Measurements from ENCODE around the gene BMP2.

Gene BMP2

GRCh38 chr20:6730672-6731328 lies 36.7 kb upstream of the BMP2 start:
- H3K4me2 ChIP-seq (ENCODE audit: low read length, poor library complexity, severe bottlenecking) = no peak overlapping the region
- no peaks in the 10 kb centered on the region for H3K9me3 ChIP-seq (ENCODE audit: control insufficient read depth, low read length)
- no peak overlapping the region for H3K4ac ChIP-seq (ENCODE audit: low read depth in 1 of 2, low read length in 2 of 2)
- H2BK15ac ChIP-seq (ENCODE audit: low read depth, poor library complexity, severe bottlenecking) = no peak overlapping the region
- no peak for DNase-seq
- H3K23ac ChIP-seq (ENCODE audit: low read length in 2 of 2) = no peak overlapping the region
- H3K4me1 ChIP-seq (ENCODE audit: control insufficient read depth, insufficient read depth, low read depth, low read length) = no peaks in the 10 kb centered on the region
- H3K14ac ChIP-seq (ENCODE audit: low read length in 2 of 2) = no peak overlapping the region
- no peak overlapping the region for H3K4me3 ChIP-seq (ENCODE audit: insufficient read depth in 1 of 2, low read depth in 1 of 2, low read length in 2 of 2)
- no peak overlapping the region for H2AFZ ChIP-seq (ENCODE audit: low read depth, low read length)
- no peak overlapping the region for H2BK5ac ChIP-seq (ENCODE audit: low read depth, low read length, poor library complexity, severe bottlenecking)
- no peak overlapping the region for H4K91ac ChIP-seq (ENCODE audit: low read length)
- H3K9ac ChIP-seq (ENCODE audit: low read length) = no peak overlapping the region
- H2BK12ac ChIP-seq (ENCODE audit: low read length in 2 of 2) = no peak overlapping the region
- H2BK120ac ChIP-seq (ENCODE audit: low read depth, low read length) = no peak overlapping the region
- whole genome bisulfite sequencing = 89% methylated on average over 7 of the region's 9 CpGs
- H3K36me3 ChIP-seq (ENCODE audit: control insufficient read depth in 1 of 2, insufficient read depth in 2 of 2, low read depth in 1 of 2, low read length in 2 of 2) = no peaks in the 10 kb centered on the region
- no peak overlapping the region for H3K18ac ChIP-seq (ENCODE audit: low read depth in 1 of 2, low read length in 2 of 2)
- peaks cover 4 to 5% of the 10 kb centered on the region in 2 experiments for H3K27me3 ChIP-seq (ENCODE audit: control insufficient read depth in 1 of 2, insufficient read depth in 1 of 2, low read length in 2 of 2)
- no peak overlapping the region for H2AK5ac ChIP-seq (ENCODE audit: low read length, severe bottlenecking)
- H3K27ac ChIP-seq (ENCODE audit: low read length, poor library complexity, severe bottlenecking) = no peak overlapping the region
- H4K8ac ChIP-seq (ENCODE audit: low read length) = no peak overlapping the region
- no peaks in the 10 kb centered on the region for H3K79me1 ChIP-seq (replicated peaks; ENCODE audit: low read length, poor library complexity, severe bottlenecking)

- H3K23ac ChIP-seq (ENCODE audit: low read length in 2 of 2) = no peak overlapping the region
- H3K4ac ChIP-seq (ENCODE audit: low read depth in 1 of 2, low read length in 2 of 2) = no peak overlapping the region
- H2BK120ac ChIP-seq (ENCODE audit: low read depth, low read length) = no peak overlapping the region
- H3K4me2 ChIP-seq (ENCODE audit: low read length, poor library complexity, severe bottlenecking) = no peak overlapping the region
- no peak overlapping the region for H3K14ac ChIP-seq (ENCODE audit: low read length in 2 of 2)
- no peak for DNase-seq
- no peak overlapping the region for H2BK15ac ChIP-seq (ENCODE audit: low read depth, poor library complexity, severe bottlenecking)
- WGBS = 80% methylated on average over 3 of the region's 3 CpGs
- H3K18ac ChIP-seq (ENCODE audit: low read depth in 1 of 2, low read length in 2 of 2) = no peak overlapping the region
- H2AFZ ChIP-seq (ENCODE audit: low read depth, low read length) = no peak overlapping the region
- H3K9me3 ChIP-seq (ENCODE audit: control insufficient read depth, low read length) = no peaks in the 10 kb centered on the region
- H3K4me3 ChIP-seq (ENCODE audit: insufficient read depth in 1 of 2, low read depth in 1 of 2, low read length in 2 of 2) = no peak overlapping the region
- no peaks in the 10 kb centered on the region for H3K4me1 ChIP-seq (ENCODE audit: control insufficient read depth, insufficient read depth, low read depth, low read length)
- no peak overlapping the region for H4K91ac ChIP-seq (ENCODE audit: low read length)
- no peak overlapping the region for H4K8ac ChIP-seq (ENCODE audit: low read length)
- no peak overlapping the region for H3K27ac ChIP-seq (ENCODE audit: low read length, poor library complexity, severe bottlenecking)
- H2BK5ac ChIP-seq (ENCODE audit: low read depth, low read length, poor library complexity, severe bottlenecking) = no peak overlapping the region
- no peak overlapping the region for H2BK12ac ChIP-seq (ENCODE audit: low read length in 2 of 2)
- no peak overlapping the region for H2AK5ac ChIP-seq (ENCODE audit: low read length, severe bottlenecking)
- no peaks in the 10 kb centered on the region for H3K79me1 ChIP-seq (replicated peaks; ENCODE audit: low read length, poor library complexity, severe bottlenecking)
- no peak overlapping the region for H3K9ac ChIP-seq (ENCODE audit: low read length)
- H3K27me3 ChIP-seq (ENCODE audit: control insufficient read depth in 1 of 2, insufficient read depth in 1 of 2, low read length in 2 of 2) = peaks cover 4 to 8% of the 10 kb centered on the region in 2 experiments
- H3K36me3 ChIP-seq (ENCODE audit: control insufficient read depth in 1 of 2, insufficient read depth in 2 of 2, low read depth in 1 of 2, low read length in 2 of 2) = no peaks in the 10 kb centered on the region
Observed at GRCh38 chr20:6732001-6732447, 35.5 kb upstream of the BMP2 start.

DNA sequence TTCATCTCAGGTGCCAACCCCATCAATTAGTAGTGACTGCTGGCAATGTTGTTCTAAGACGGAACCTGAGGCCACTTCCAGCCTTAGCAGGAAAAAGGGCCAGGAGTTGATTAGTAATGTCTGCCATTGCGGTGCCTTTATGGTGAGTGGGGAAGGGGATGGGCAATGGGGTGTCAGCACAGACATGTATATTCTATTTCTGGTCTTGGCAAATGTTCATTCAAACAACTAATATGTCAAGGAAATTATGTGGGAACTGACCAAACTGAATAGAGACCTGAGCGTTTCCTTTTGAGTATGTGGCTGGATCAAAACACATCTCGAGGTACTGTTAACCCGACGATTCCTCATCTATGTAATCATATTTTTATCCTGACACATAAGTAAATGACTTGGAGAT lies 34.6 kb upstream of the BMP2 start:
- Histone ChIP-seq H3K36me3 (ENCODE audit: control insufficient read depth in 1 of 2, insufficient read depth in 2 of 2, low read depth in 1 of 2, low read length in 2 of 2) (no peaks in the 10 kb centered on the region), H3K79me1 (replicated peaks; ENCODE audit: low read length, poor library complexity, severe bottlenecking) (no peaks in the 10 kb centered on the region), H3K9me3 (ENCODE audit: control insufficient read depth, low read length) (no peaks in the 10 kb centered on the region), H3K4ac (ENCODE audit: low read depth in 1 of 2, low read length in 2 of 2) (no peak overlapping the region), H3K27me3 (ENCODE audit: control insufficient read depth in 1 of 2, insufficient read depth in 1 of 2, low read length in 2 of 2) (peaks cover 4 to 8% of the 10 kb centered on the region in 2 experiments), H2BK15ac (ENCODE audit: low read depth, poor library complexity, severe bottlenecking) (no peak overlapping the region), H3K4me1 (ENCODE audit: control insufficient read depth, insufficient read depth, low read depth, low read length) (no peaks in the 10 kb centered on the region), H4K8ac (ENCODE audit: low read length) (no peak overlapping the region), H3K27ac (ENCODE audit: low read length, poor library complexity, severe bottlenecking) (no peak overlapping the region), H3K4me2 (ENCODE audit: low read length, poor library complexity, severe bottlenecking) (no peak overlapping the region), H3K14ac (ENCODE audit: low read length in 2 of 2) (no peak overlapping the region), H3K23ac (ENCODE audit: low read length in 2 of 2) (no peak overlapping the region), H3K9ac (ENCODE audit: low read length) (no peak overlapping the region), H2BK120ac (ENCODE audit: low read depth, low read length) (no peak overlapping the region), H3K4me3 (ENCODE audit: insufficient read depth in 1 of 2, low read depth in 1 of 2, low read length in 2 of 2) (no peak overlapping the region), H2BK5ac (ENCODE audit: low read depth, low read length, poor library complexity, severe bottlenecking) (no peak overlapping the region), H2BK12ac (ENCODE audit: low read length in 2 of 2) (no peak overlapping the region), H3K18ac (ENCODE audit: low read depth in 1 of 2, low read length in 2 of 2) (no peak overlapping the region), H2AK5ac (ENCODE audit: low read length, severe bottlenecking) (no peak overlapping the region), H2AFZ (ENCODE audit: low read depth, low read length) (no peak overlapping the region), H4K91ac (ENCODE audit: low read length) (no peak overlapping the region)
- DNase-seq = no peak
- whole genome bisulfite sequencing = 93% methylated on average over 6 of the region's 6 CpGs

GRCh38 chr20:6733965-6734364 lies 33.5 kb upstream of the BMP2 start:
- no peak overlapping the region for H3K27ac ChIP-seq (ENCODE audit: low read length, poor library complexity, severe bottlenecking)
- no peaks in the 10 kb centered on the region for H3K79me1 ChIP-seq (replicated peaks; ENCODE audit: low read length, poor library complexity, severe bottlenecking)
- DNase-seq = no peak
- no peak overlapping the region for H4K91ac ChIP-seq (ENCODE audit: low read length)
- no peaks in the 10 kb centered on the region for H3K36me3 ChIP-seq (ENCODE audit: control insufficient read depth in 1 of 2, insufficient read depth in 2 of 2, low read depth in 1 of 2, low read length in 2 of 2)
- no peak overlapping the region for H2BK15ac ChIP-seq (ENCODE audit: low read depth, poor library complexity, severe bottlenecking)
- H3K4me3 ChIP-seq (ENCODE audit: insufficient read depth in 1 of 2, low read depth in 1 of 2, low read length in 2 of 2) = no peak overlapping the region
- H3K4me2 ChIP-seq (ENCODE audit: low read length, poor library complexity, severe bottlenecking) = no peak overlapping the region
- WGBS = no CpG with 5 or more reads among the region's 1 CpG
- no peak overlapping the region for H2BK120ac ChIP-seq (ENCODE audit: low read depth, low read length)
- H4K8ac ChIP-seq (ENCODE audit: low read length) = no peak overlapping the region
- H3K9me3 ChIP-seq (ENCODE audit: control insufficient read depth, low read length) = no peaks in the 10 kb centered on the region
- H3K18ac ChIP-seq (ENCODE audit: low read depth in 1 of 2, low read length in 2 of 2) = no peak overlapping the region
- H2AFZ ChIP-seq (ENCODE audit: low read depth, low read length) = no peak overlapping the region
- no peak overlapping the region for H3K23ac ChIP-seq (ENCODE audit: low read length in 2 of 2)
- H2BK12ac ChIP-seq (ENCODE audit: low read length in 2 of 2) = no peak overlapping the region
- no peak overlapping the region for H3K9ac ChIP-seq (ENCODE audit: low read length)
- H3K4ac ChIP-seq (ENCODE audit: low read depth in 1 of 2, low read length in 2 of 2) = no peak overlapping the region
- H3K27me3 ChIP-seq (ENCODE audit: control insufficient read depth in 1 of 2, insufficient read depth in 1 of 2, low read length in 2 of 2) = peaks cover 8 to 11% of the 10 kb centered on the region in 2 experiments
- no peak overlapping the region for H2AK5ac ChIP-seq (ENCODE audit: low read length, severe bottlenecking)
- no peaks in the 10 kb centered on the region for H3K4me1 ChIP-seq (ENCODE audit: control insufficient read depth, insufficient read depth, low read depth, low read length)
- no peak overlapping the region for H3K14ac ChIP-seq (ENCODE audit: low read length in 2 of 2)
- H2BK5ac ChIP-seq (ENCODE audit: low read depth, low read length, poor library complexity, severe bottlenecking) = no peak overlapping the region
